AG08395 (cell line): ENCODE data around the gene PANK1.
A peak's percentile ranks its signal among the peaks of the same experiment; 100 is the strongest.

Source experiments
- DNase-seq: peaks from one replicate; pipeline ENCODE4 v3.0.0; 2012; ENCODE audit warnings: mixed read lengths, low spot score

PANK1 gene

GRCh38 chr10:89644967-89645741, at the start of gene PANK1:
Gene PANK1, minus strand, starts transcription at chr10:89645242. Its CDS starts 351 bp downstream, at chr10:89644891.
- DNase-seq = peak; percentile 89

DNA sequence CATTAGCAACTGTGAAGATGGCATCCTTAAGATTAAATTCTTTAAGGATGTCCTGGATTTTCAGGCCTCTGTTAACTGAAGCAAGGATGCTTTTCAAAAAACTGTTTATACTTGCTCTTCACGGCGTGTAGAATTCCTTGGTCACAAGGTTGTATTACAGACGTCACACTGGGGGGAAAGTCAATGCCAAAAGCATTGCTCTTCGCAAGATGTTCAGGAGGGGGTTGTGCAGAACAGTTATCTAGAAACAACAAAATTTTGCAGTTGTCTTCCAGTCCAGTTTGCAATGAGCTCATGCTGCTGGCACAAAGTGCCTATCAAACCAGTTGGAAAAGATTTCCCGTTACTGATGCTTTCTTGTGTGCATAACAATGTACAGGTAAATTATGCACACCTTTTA, 48.1 kb upstream of the PANK1 start:
- DNase-seq = no peak

- DNase-seq = no peak
These were observed 47.4 kb upstream of the PANK1 start for GRCh38 chr10:89692416-89692815.

- no peak for DNase-seq
These were observed 45.0 kb upstream of the PANK1 start for GRCh38 chr10:89690027-89690426.

- DNase-seq = no peak
These were observed 40.9 kb upstream of the PANK1 start for GRCh38 chr10:89685936-89686335.

- peak; percentile 53 for DNase-seq
These were observed 39.6 kb upstream of the PANK1 start for GRCh38 chr10:89684604-89685003.

DNA sequence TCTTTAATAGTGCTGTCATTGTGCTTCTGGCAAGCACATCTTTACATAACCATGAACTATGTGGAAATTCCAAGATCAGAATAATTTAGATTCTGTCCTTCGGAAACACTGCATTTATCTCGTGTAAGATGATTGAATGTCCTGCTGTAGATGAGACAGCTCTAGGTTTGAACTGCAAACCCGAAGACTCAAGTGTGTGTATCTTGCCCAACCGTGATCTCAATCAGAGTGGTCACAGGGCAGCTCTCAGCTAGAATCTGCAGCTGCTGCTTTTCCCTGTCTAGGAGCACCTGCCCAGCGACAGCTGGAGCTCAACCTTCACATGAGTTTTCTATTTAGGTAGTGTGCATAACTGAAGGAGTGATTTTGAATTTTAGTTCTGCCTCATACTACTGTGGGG, 38.8 kb upstream of the PANK1 start:
- DNase-seq = no peak

DNA sequence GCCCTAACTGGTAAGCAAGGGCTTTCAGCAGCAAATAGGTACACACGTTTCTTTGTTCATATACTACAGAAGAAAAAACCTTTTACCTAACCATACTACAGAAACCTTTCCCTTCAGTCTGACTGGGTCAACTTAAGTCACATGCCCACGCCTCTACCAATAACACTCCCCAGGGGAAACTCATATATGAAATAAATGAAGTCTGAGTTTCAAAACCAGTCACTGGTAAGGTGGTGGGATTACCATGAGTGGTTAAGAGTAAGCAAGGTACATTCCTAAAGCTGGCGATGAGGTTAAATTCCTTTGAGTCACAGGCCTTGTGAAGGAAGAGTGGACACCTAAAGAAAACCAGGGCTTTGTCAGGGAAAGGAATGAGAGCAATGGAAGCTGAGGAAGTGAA, 34.9 kb upstream of the PANK1 start:
- no peak for DNase-seq

DNA sequence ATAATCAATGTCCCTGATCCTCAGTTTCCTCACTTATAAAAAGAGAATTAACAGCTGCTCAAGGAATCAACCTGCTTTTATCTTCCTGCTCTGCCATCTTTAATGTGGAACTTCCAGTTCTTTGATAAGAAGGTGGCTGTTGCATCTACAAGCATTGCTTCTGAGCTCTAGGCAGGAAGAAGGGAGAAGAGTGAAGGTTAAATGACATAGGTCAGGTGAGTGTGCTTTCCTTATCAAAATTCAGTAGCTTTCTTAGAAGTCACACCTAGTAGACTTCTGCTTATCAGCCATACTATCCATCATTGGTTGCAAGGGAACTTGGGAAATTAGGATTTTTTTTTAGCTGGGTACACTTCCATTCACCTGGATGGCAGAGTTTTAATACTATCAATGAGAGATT, 32.3 kb upstream of the PANK1 start:
- DNase-seq = no peak

- DNase-seq = peak; percentile 14
These were observed 25.9 kb upstream of the PANK1 start for GRCh38 chr10:89670926-89671325.

GRCh38 chr10:89669985-89670384, 24.9 kb upstream of the PANK1 start:
- DNase-seq = no peak

- no peak for DNase-seq
These were observed 23.5 kb upstream of the PANK1 start for GRCh38 chr10:89668386-89669071.

DNA sequence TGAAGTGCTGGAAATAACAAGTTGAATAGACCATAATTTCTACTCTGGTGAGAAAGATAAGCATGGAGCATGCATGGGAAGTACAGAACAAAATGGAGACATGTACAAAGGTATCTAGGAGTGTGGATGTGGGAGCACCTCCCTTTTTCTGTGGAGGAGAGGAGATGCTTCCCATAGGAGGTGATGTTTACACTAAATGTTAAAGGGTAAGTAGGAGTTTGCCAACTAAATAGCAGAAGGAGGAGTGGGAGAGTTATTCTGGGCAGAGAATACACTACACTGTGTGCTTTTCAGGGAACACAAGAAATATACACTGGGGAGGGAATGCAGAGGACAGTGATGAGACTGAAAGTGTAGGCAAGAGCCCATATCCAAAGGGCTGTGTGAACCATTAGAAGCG, 21.1 kb upstream of the PANK1 start:
- no peak for DNase-seq

DNA sequence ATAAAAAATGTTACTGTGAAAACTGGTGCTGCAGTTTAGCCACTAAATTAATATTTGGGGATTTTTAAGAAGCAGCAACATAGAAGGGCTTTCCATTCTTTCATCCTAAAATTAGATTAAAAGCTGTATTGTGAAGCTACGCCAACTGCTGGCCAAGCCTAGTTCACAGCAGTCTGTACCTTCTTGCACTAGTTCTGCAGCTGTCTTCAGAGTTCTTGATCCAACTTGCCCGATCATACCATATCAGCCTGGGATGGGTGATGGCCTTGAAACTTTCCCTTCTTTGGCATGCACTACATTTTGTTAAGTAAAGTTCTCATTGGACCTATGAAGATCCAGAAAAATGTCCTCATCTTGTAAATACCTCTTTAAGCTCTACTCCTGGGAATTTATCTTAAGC, 20.3 kb upstream of the PANK1 start:
- no peak for DNase-seq

DNA sequence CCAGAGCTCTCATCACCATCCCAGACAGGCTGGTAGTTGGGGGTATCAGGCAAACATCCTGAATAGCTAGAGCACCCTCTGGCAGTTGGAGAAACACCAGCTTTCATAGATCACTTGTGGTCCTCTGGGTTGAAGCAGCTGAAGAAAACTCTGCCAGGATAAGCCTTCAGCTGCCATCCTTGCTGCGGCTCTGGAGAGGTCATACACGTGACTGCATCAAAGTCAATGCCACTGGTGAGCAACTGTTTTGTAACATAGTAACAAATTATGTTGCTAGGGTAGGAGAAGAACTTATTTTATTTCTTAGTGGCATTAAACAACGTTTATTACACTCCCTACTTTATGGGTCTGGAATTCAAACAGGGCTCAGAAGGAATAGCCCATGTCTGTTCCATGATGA, 19.2 kb upstream of the PANK1 start:
- no peak for DNase-seq

DNA sequence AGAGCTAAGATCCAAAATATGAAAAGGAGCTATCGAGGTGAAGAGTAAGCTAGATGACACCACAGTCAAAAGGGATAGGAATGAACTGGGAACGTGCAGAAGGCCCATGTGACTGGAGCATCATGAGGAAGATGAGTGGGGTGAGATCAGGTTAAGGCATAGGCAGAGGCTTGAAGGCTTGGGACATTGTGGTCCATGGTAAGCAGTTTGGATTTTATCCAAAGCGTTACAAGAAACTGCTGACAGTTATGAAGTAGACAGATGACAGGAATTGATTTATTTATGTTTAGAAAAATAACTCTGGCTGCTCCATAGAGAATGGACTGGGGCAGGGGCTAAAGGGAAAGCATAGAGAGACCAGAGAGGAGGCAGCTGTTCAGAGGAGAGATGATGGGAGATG, 18.1 kb upstream of the PANK1 start:
- DNase-seq = no peak

DNA sequence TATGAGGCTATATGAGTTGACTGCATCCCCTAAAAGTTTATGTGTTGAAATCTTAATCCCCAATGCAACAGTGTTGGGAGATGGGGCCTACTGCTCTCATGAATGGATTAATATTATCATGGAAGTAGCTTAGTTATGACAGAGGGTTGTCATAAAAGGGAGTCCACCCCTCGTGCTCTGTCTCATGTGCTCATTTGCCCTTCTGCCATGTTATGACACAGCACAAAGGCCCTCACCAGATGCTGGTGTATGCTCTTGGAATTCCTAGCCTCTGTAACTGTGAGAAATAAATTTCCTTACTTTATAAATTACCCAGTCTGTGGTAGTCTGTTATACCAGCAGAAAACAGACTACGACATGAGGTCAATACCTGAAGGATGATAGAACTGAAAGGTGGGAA, 17.6 kb upstream of the PANK1 start:
- DNase-seq = no peak

- peak; percentile 85 for DNase-seq
These were observed 14.4 kb upstream of the PANK1 start for GRCh38 chr10:89659143-89660131.

DNA sequence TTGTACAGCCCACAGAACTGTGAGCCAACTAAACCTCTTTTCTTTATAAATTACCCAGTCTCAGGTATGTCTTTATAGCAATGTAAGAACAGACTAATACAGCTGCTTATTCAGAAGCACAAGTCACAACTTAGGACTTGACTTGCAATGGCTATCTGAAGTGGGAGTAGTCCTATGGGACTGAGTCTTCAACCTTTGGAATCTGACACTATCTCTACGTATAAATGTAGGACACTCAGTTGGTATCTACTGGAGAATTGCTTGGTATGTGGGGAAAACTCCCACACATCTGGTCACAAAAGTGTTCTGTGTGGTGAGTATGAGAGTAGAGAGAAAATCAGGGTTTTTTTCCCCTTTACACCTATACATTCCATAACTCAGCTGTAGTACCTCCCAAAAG, 12.3 kb upstream of the PANK1 start:
- no peak for DNase-seq

DNA sequence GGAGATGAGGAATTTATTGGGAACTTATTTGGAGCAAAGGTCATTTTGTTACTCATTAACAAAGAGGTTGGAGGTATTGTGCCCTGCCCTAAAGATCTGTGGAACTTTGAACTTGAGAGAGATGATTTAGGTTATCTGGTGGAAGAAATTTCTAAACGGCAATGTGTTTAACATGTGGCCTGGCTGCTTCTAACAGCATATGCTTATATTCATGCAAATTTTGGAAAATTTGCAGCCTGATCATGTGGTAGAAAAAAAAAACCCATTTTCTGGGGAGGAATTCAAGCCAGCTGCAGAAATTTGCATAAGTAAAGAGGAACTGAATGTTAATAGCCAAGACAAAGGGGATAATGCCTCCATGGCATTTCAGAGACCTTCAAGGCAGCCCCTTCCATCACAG, 10.7 kb upstream of the PANK1 start:
- no peak for DNase-seq

DNA sequence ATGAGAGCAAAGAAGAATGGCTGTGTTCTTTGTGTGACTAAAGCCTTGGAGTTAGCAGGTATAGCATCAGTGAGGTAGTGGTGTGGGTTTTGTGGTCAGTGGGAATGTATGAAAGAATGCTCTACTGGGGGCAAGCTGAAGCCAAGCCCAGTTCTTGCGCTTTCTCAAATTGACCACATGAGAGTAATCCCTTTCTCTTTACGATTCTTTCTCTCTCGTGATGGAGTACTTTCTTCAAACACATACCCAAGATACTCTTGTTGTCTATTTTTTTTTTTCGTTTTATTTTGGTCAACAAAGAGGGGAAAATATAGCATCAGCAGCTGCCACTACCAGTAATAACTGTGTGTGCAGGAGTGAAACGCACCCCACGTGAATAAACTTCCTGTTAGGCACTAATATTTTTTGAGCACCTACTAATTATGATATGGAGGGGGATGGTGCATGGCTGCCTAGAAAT, 8.4 kb upstream of the PANK1 start:
- no peak for DNase-seq

DNA sequence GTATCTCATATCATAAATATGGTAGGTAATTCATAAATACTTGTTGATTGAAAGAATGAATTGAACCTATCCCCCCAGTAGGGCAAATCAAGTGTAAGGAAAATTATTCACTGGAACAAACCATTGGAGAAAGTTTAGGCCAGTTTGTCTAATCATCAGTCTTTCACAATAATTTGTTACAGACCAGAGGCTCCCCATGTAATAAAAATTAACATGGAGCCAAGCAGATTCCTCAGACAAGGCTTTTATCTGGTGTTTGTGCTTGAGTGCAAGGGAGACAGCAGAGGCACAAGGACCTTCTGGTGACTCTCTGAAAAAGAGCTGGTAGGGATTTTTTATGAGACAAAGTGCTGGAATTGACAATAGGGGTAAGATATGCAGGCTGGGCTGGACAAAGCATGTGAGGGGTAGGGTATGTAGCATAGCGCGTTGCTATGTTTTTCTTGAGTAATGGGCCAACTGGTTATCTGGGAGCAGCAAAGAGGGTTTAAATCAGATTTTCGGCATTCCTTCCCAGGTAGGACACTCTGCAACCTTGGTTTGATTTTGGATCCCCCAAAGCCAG, 7.8 kb upstream of the PANK1 start:
- DNase-seq = no peak
